Lung (tissue), 12 donors: Measurements from ENCODE around the gene DNASE1L3. TPM values are rescaled to one million over a fixed set of nuclear protein-coding genes. Genes with fewer than 3 reads are reported as not detected.
"Not testable (repeated sequence)": the region's sequence is repeated elsewhere in the genome, so short reads cannot be mapped to it uniquely, and the experiment has no call there.

Experiments
- ATAC-seq: fragments of 200-7000 bp; cut with Tn5 transposase; one replicate; pipeline ENCODE4 v1.9.1; 2020; ENCODE audit warnings: moderate number of reproducible peaks; ENCODE audit not compliant: insufficient read depth, low FRiP score
- DNase-seq, 3 donors: peaks; one replicate each; pipeline ENCODE4 v3.0.0-alpha.2; 2013 to 2017
- H3K27ac ChIP-seq, 2 donors: one replicate each; pipeline ENCODE4 v1.5.1; 2013; ENCODE audit warnings: mild to moderate bottlenecking in 2 of 2, moderate library complexity in 2 of 2, control low read depth in 1 of 2, inconsistent platforms in 1 of 2, low read depth in 1 of 2, low read length in 1 of 2
- H3K27me3 ChIP-seq, 3 donors: one replicate each; pipeline ENCODE4 v1.5.1; 2013; ENCODE audit warnings: low read length in 2 of 3; ENCODE audit not compliant: control insufficient read depth in 3 of 3, insufficient read depth in 3 of 3
- H3K36me3 ChIP-seq, 4 donors: one replicate each; pipeline ENCODE4 v1.5.1; 2013; ENCODE audit warnings: low read length in 4 of 4, mild to moderate bottlenecking in 1 of 4, moderate library complexity in 1 of 4; ENCODE audit not compliant: control insufficient read depth in 4 of 4, insufficient read depth in 4 of 4
- H3K4me1 ChIP-seq, 5 donors: one replicate each; pipeline ENCODE4 v1.5.1; 2013; ENCODE audit warnings: low read length in 5 of 5, mild to moderate bottlenecking in 2 of 5, moderate library complexity in 1 of 5; ENCODE audit not compliant: control insufficient read depth in 5 of 5, insufficient read depth in 5 of 5
- H3K4me3 ChIP-seq: one replicate; pipeline ENCODE4 v1.5.1; 2013; ENCODE audit warnings: mild to moderate bottlenecking, control low read depth, moderate library complexity
- H3K9ac ChIP-seq, 2 donors: one replicate each; pipeline ENCODE4 v1.5.1; 2013; ENCODE audit warnings: low read length in 2 of 2, control low read depth in 1 of 2; ENCODE audit not compliant: insufficient read depth in 1 of 2
- H3K9me3 ChIP-seq, 4 donors: one replicate each; pipeline ENCODE4 v1.5.1; 2013; ENCODE audit warnings: low read length in 3 of 4, mild to moderate bottlenecking in 1 of 4, moderate library complexity in 1 of 4; ENCODE audit not compliant: control insufficient read depth in 4 of 4, insufficient read depth in 3 of 4
- WGBS, 2 donors: extraction: QIAGEN DNeasy Blood & Tissue Kit; methylation state at CpG; one replicate each; pipeline ENCODE4 v1.1.7; 2013; 5-methylcytosine and 5-hydroxymethylcytosine counted together
- polyA plus RNA-seq, 2 donors: library from polyadenylated mRNA; stranded (reverse); fragments of 200-250 nt; gene quantifications; one replicate each; pipeline ENCODE4 v1.2.1, GENCODE V29; 2013
- total RNA-seq, 2 donors: library from RNA; depleted of rRNA in 1 of 2; stranded (reverse); fragments of >200 nt in 1 of 2; gene quantifications; one replicate each; pipeline ENCODE4 v1.2.1, GENCODE V29; 2014 to 2021
- TF ChIP-seq, protein P1 (sequence below): IDR thresholded peaks from 2 replicates; pipeline ENCODE4 v1.5.1; 2012; ENCODE audit warnings: mild to moderate bottlenecking; ENCODE audit errors: control extremely low read depth, extremely low read depth
- donor health status: control.
- donor health status: control.
- donor health status: Bipolar disorder and iron deficiency.
- donor health status: healthy.
- donor health status: DM: yes; HTN: yes; CAD: no.

The DNASE1L3 gene
- total and polyA plus RNA-seq, 4 donors = 1.2 to 10.7 (median 2.4) TPM

DNA sequence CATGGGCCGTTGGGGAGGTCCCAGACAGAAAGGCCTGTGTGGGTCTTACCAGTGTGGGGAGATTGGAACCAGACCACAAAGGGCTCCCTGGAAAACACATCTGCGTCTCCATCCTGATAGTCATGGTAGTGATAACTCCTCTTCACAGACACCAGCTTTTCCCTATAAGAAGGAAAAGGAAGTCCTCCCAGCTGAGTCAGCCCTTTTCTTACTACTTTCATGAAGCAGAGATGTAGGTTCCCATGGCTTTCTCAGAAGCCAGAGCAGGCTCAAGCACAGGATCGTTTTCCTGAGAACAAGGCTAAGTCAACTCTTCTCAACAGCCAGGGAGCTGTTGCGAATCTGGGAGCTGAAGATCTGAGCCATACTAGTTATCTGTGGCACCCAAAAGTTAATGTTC is 6.1 kb downstream of the DNASE1L3 start:
- Histone ChIP-seq H3K36me3 (no peaks in the 10 kb centered on the region), H3K27ac (no peak overlapping the region), H3K27me3 (no peaks in the 10 kb centered on the region), H3K4me3 (no peak overlapping the region), H3K4me1 (peaks cover 0 to 4% (median 0%) of the 10 kb centered on the region in 5 donors), H3K9ac (no peak overlapping the region), H3K9me3 (no peaks in the 10 kb centered on the region)
- DNase-seq (peak in 1 of 3 donors; percentile 8), ATAC-seq (no peak)
- TF ChIP-seq, protein P1, sequence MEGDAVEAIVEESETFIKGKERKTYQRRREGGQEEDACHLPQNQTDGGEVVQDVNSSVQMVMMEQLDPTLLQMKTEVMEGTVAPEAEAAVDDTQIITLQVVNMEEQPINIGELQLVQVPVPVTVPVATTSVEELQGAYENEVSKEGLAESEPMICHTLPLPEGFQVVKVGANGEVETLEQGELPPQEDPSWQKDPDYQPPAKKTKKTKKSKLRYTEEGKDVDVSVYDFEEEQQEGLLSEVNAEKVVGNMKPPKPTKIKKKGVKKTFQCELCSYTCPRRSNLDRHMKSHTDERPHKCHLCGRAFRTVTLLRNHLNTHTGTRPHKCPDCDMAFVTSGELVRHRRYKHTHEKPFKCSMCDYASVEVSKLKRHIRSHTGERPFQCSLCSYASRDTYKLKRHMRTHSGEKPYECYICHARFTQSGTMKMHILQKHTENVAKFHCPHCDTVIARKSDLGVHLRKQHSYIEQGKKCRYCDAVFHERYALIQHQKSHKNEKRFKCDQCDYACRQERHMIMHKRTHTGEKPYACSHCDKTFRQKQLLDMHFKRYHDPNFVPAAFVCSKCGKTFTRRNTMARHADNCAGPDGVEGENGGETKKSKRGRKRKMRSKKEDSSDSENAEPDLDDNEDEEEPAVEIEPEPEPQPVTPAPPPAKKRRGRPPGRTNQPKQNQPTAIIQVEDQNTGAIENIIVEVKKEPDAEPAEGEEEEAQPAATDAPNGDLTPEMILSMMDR = no peak
- WGBS, 2 donors = 88 to 89% methylated on average over 4 of the region's 4 CpGs

DNA sequence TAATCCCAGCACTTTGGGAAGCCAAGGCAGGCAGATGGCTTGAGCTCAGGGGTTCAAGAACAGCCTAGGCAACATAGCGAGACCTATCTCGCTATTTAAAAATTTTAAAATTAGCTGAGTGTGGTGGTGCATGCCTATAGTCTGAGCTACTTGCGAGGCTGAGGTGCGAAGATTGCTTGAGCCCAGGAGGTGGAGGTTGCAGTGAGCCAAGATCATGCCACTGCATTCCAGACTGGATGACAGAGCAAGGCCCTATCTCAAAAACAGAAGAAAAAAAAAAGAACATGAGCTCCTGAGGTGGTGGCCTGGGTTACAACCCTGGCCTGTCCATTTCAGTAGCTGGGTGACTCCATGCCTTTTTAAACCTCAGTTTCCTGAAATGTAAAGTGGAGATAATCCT is 7.2 kb downstream of the DNASE1L3 start:
- Histone ChIP-seq H3K9ac (no peak overlapping the region), H3K4me1 (peaks cover 0 to 4% (median 0%) of the 10 kb centered on the region in 5 donors), H3K27ac (no peak overlapping the region), H3K9me3 (no peaks in the 10 kb centered on the region), H3K27me3 (no peaks in the 10 kb centered on the region), H3K4me3 (no peak overlapping the region), H3K36me3 (no peaks in the 10 kb centered on the region)
- DNase-seq (no peak), ATAC-seq (no peak)
- 95 to 98% methylated on average over 4 of the region's 4 CpGs for WGBS, 2 donors
- TF ChIP-seq, protein P1 = no peak

DNA sequence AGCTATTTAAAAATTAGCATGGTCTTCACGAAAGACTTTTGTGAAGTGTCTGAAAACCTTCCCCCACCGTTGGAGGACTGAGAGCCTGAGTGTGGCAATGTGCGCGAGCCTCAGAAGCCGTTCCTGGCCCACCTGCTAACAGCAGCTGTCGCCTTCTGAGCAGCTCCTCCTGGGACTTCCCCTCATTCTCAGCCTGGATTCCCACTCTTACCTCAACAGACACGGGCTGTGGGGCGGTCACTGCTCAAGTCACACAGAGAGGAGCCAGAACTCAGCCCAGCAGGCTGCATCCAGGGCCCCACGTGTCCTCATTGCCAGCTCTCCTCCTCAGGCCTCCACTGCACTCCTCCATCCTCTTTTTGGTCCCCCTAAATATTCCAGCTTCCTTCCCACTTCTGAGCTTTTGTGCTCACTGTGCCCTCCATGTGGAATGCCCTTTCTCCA is 7.8 kb downstream of the DNASE1L3 start:
- TF ChIP-seq, protein P1 = no peak
- Histone ChIP-seq H3K4me1 (peaks cover 0 to 4% (median 0%) of the 10 kb centered on the region in 5 donors), H3K27me3 (no peaks in the 10 kb centered on the region), H3K9ac (no peak overlapping the region), H3K9me3 (no peaks in the 10 kb centered on the region), H3K36me3 (no peaks in the 10 kb centered on the region), H3K27ac (no peak overlapping the region), H3K4me3 (no peak overlapping the region)
- 77 to 82% methylated on average over 9 of the region's 9 CpGs for WGBS, 2 donors
- no peak for DNase-seq
- ATAC-seq = no peak

DNA sequence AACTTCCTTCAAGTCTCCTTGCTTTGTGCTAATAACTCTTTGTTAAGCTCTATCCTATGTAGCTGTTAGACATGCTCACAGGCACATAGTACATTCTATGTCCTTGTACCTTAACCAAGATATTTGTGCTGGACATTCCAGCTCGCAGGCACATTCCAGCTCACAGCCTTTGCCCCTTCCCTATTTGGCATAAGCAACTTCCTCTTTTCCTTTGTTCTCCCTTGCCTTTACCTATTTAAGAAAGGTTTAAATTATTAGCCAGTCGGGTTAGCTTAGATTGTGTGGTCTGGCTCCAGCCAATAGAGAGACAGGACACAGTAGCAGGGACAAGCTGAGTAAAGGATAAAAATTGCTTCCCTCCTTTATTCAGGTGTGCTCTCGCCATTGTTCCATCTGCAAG is 9.3 kb downstream of the DNASE1L3 start:
- not testable (repeated sequence) for DNase-seq

More for the DNA sequence above, 9.3 kb downstream of the DNASE1L3 start:
- H3K27me3 ChIP-seq, H3K9ac ChIP-seq, H3K27ac ChIP-seq, H3K4me3 ChIP-seq, H3K36me3 ChIP-seq, H3K9me3 ChIP-seq, ATAC-seq, H3K4me1 ChIP-seq: not testable (repeated sequence)
- WGBS, 2 donors = 50 to 52% methylated on average over 3 of the region's 3 CpGs
